Stimulated activated naive CD4-positive, alpha-beta T cell (primary cell): ENCODE data around the gene TNFRSF17.
"Not testable (repeated sequence)": the region's sequence is repeated elsewhere in the genome, so short reads cannot be mapped to it uniquely, and the experiment has no call there.

Source experiments
- DNase-seq, 6 experiments: peaks; one replicate each; lab custom pipeline; 2025; lab: John Stamatoyannopoulos, UW

TNFRSF17 gene

GRCh38 chr16:11970292-11970691 is 5.3 kb downstream of the TNFRSF17 start:
- DNase-seq: not testable (repeated sequence)

- no peak for DNase-seq
Measured at GRCh38 chr16:11972128-11972527, 7.1 kb downstream of the TNFRSF17 start.

- no peak for DNase-seq
Measured at GRCh38 chr16:11973070-11973469, 8.1 kb downstream of the TNFRSF17 start.

GRCh38 chr16:11976850-11977375 is 11.9 kb downstream of the TNFRSF17 start:
- DNase-seq: no peak

- DNase-seq: no peak
Measured at GRCh38 chr16:11977376-11978041, 12.5 kb downstream of the TNFRSF17 start.

GRCh38 chr16:11978080-11978479 is 13.1 kb downstream of the TNFRSF17 start:
- DNase-seq: no peak

- DNase-seq: no peak
Measured at GRCh38 chr16:11979013-11979672, 14.1 kb downstream of the TNFRSF17 start.

- no peak for DNase-seq
Measured at GRCh38 chr16:11980136-11980844, 15.3 kb downstream of the TNFRSF17 start.

- DNase-seq: no peak
Measured at GRCh38 chr16:11985250-11985649, 20.2 kb downstream of the TNFRSF17 start.

GRCh38 chr16:11986521-11987057 is 21.6 kb downstream of the TNFRSF17 start:
- DNase-seq: no peak

GRCh38 chr16:11988258-11988978 is 23.4 kb downstream of the TNFRSF17 start:
- no peak for DNase-seq

- DNase-seq: no peak
Measured at GRCh38 chr16:11990702-11991390, 25.8 kb downstream of the TNFRSF17 start.

- no peak for DNase-seq
Measured at GRCh38 chr16:11992008-11992584, 27.1 kb downstream of the TNFRSF17 start.

- no peak for DNase-seq
Measured at GRCh38 chr16:11992586-11993524, 27.8 kb downstream of the TNFRSF17 start.

- DNase-seq: no peak
Measured at GRCh38 chr16:11994143-11995119, 29.4 kb downstream of the TNFRSF17 start.

GRCh38 chr16:11996433-11997330 is 31.7 kb downstream of the TNFRSF17 start:
- DNase-seq: no peak

GRCh38 chr16:12000032-12000431 is 35.0 kb downstream of the TNFRSF17 start:
- no peak for DNase-seq
